Endodermal cell (in vitro differentiated cells): Measurements from ENCODE around the gene NAP1L1. TPM values are rescaled to one million over a fixed set of nuclear protein-coding genes. Genes with fewer than 3 reads are reported as not detected.

Source experiments
- DNase-seq: peaks from one replicate; pipeline ENCODE4 v3.0.0-alpha.2; 2017
- H3K27ac ChIP-seq: 2 replicates; pipeline ENCODE4 v1.5.1; 2013; ENCODE audit warnings: mild to moderate bottlenecking, low read depth, low read length, moderate library complexity
- H3K27me3 ChIP-seq: 2 replicates; pipeline ENCODE4 v1.6.1; 2013; ENCODE audit warnings: mild to moderate bottlenecking, low read length, moderate library complexity; ENCODE audit not compliant: insufficient read depth, control insufficient read depth, poor library complexity, severe bottlenecking
- H3K36me3 ChIP-seq: 2 replicates; pipeline ENCODE4 v1.7.0; 2013; ENCODE audit warnings: mild to moderate bottlenecking, low read length, moderate library complexity; ENCODE audit not compliant: control insufficient read depth, insufficient read depth
- H3K4me1 ChIP-seq: one replicate; pipeline ENCODE4 v1.7.0; 2013; ENCODE audit warnings: low read length; ENCODE audit not compliant: control insufficient read depth, insufficient read depth
- H3K4me3 ChIP-seq: 2 replicates; pipeline ENCODE4 v1.5.1; 2013; ENCODE audit warnings: mild to moderate bottlenecking, low read length, moderate library complexity
- H3K9ac ChIP-seq: 2 replicates; pipeline ENCODE4 v1.6.1; 2013; ENCODE audit warnings: mild to moderate bottlenecking, low read length, moderate library complexity; ENCODE audit not compliant: poor library complexity, severe bottlenecking; ENCODE audit errors: extremely low read depth
- H3K9me3 ChIP-seq: 2 replicates; pipeline ENCODE4 v1.6.1; 2013; ENCODE audit warnings: mild to moderate bottlenecking, low read length, moderate library complexity; ENCODE audit not compliant: control insufficient read depth
- H3K27ac Mint-ChIP-seq: 2 replicates; pipeline ENCODE4 v1.8.0; 2020; ENCODE audit warnings: mixed read lengths
- H3K27me3 Mint-ChIP-seq: 2 replicates; pipeline ENCODE4 v1.8.0; 2021; ENCODE audit warnings: mild to moderate bottlenecking, mixed read lengths; ENCODE audit not compliant: insufficient read depth
- H3K36me3 Mint-ChIP-seq: 2 replicates; pipeline ENCODE4 v1.8.0; 2020; ENCODE audit warnings: low read depth, mixed read lengths
- H3K4me1 Mint-ChIP-seq: 2 replicates; pipeline ENCODE4 v1.8.0; 2020; ENCODE audit warnings: mixed read lengths
- H3K4me3 Mint-ChIP-seq: 2 replicates; pipeline ENCODE4 v1.8.0; 2020; ENCODE audit warnings: mild to moderate bottlenecking, moderate library complexity, mixed read lengths
- H3K9me3 Mint-ChIP-seq: 2 replicates; pipeline ENCODE4 v1.8.0; 2020; ENCODE audit warnings: mild to moderate bottlenecking, mixed read lengths
- CTCF ChIP-seq: fragments of 200-600 bp; sonication (generic); conservative IDR thresholded peaks from 2 replicates; pipeline ENCODE4 v1.5.0; 2021; ENCODE audit warnings: antibody characterized with exemption, mild to moderate bottlenecking
- WGBS, 2 experiments: methylation state at CpG; one replicate each; pipeline versions ENCODE4 v1.1.5 to v1.1.7; 2013; ENCODE audit warnings: missing lambda C conversion rate in 2 of 2, mixed read lengths in 1 of 2; ENCODE audit not compliant: insufficient coverage in 1 of 2, insufficient read length in 1 of 2; 5-methylcytosine and 5-hydroxymethylcytosine counted together
- total RNA-seq, 2 donors: library from RNA; stranded (reverse); fragmentation: NEBNext Ultra II Directional in 1 of 2; extraction: Animal tissue kit (Norgen Biotek cat#: 25700) in 1 of 2; gene quantifications; 2 replicates in 1 of 2; 3 replicates in 1 of 2; pipeline ENCODE4 v1.2.1, GENCODE V29; 2021

The NAP1L1 gene
- total RNA-seq, 2 donors from 2014 or later: 711 to 829 TPM

DNA sequence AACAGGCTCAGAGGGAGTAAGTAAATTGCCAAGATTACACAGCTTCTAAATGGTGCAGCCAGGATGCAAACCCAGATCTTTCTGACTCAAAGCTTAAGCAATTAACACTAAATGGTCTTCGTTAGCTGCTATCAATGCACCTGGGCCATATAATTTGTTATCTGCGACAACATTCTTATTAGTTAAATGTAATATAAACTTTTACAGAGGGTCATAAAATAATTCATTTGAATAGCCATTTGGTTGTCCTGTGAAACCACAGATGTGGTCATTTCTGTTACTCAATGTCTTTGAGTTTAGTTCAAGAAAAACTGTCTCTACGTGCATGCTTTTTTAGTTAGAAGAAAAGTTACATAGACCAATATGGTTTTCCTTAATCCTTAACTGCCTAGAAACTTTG lies 22.1 kb upstream of the NAP1L1 start:
- no peak for TF ChIP-seq CTCF
- Mint-ChIP-seq H3K4me3 (no peak overlapping the region), H3K4me1 (peaks cover 12% of the 10 kb centered on the region), H3K36me3 (no peaks in the 10 kb centered on the region), H3K27me3 (no peaks in the 10 kb centered on the region), H3K27ac (no peak overlapping the region), H3K9me3 (no peaks in the 10 kb centered on the region)
- H3K27me3 ChIP-seq: no peaks in the 10 kb centered on the region
- no peaks in the 10 kb centered on the region for H3K4me1 ChIP-seq
- H3K27ac ChIP-seq: no peak overlapping the region
- H3K36me3 ChIP-seq: no peaks in the 10 kb centered on the region
- DNase-seq: peak; percentile 17
- H3K4me3 ChIP-seq: no peak overlapping the region
- no peak overlapping the region for H3K9ac ChIP-seq
- H3K9me3 ChIP-seq: no peaks in the 10 kb centered on the region
- 88 to 100% methylated on average over 1 to 2 of the region's 3 CpGs for WGBS, 2 experiments

DNA sequence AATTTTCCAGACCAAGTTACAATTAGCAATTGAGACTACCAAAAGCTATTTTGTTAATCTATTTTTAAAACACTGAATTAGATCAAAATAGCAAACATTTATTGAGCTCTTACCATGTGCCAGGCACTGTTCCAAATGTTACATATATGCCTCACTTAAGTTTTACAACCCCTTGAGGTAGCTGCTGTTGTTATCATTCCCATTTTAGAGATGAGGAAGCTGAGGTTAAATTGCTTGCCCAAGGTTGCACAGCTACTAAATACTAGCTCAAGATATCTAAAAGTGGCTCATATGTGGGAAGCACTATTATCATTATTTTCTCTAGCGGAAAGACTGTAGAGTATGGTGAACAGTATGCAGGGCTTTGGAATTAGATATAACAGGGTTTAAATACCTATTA lies 19.5 kb upstream of the NAP1L1 start:
- WGBS, 2 experiments: 100% methylated on average over 1 of the region's 1 CpG; no CpG with 5 or more reads in 1 of the 2 experiments
- no peak for TF ChIP-seq CTCF
- peak; percentile 3 for DNase-seq
- H3K9me3 ChIP-seq: no peaks in the 10 kb centered on the region
- H3K27ac ChIP-seq: no peak overlapping the region
- H3K9ac ChIP-seq: no peak overlapping the region
- no peak overlapping the region for H3K4me3 Mint-ChIP-seq
- H3K4me1 ChIP-seq: peaks cover 4% of the 10 kb centered on the region
- no peak overlapping the region for H3K27ac Mint-ChIP-seq
- no peaks in the 10 kb centered on the region for H3K27me3 ChIP-seq
- H3K36me3 Mint-ChIP-seq: no peaks in the 10 kb centered on the region
- H3K27me3 Mint-ChIP-seq: no peaks in the 10 kb centered on the region
- H3K36me3 ChIP-seq: no peaks in the 10 kb centered on the region
- H3K9me3 Mint-ChIP-seq: no peaks in the 10 kb centered on the region
- peaks cover 14% of the 10 kb centered on the region for H3K4me1 Mint-ChIP-seq
- no peak overlapping the region for H3K4me3 ChIP-seq

DNA sequence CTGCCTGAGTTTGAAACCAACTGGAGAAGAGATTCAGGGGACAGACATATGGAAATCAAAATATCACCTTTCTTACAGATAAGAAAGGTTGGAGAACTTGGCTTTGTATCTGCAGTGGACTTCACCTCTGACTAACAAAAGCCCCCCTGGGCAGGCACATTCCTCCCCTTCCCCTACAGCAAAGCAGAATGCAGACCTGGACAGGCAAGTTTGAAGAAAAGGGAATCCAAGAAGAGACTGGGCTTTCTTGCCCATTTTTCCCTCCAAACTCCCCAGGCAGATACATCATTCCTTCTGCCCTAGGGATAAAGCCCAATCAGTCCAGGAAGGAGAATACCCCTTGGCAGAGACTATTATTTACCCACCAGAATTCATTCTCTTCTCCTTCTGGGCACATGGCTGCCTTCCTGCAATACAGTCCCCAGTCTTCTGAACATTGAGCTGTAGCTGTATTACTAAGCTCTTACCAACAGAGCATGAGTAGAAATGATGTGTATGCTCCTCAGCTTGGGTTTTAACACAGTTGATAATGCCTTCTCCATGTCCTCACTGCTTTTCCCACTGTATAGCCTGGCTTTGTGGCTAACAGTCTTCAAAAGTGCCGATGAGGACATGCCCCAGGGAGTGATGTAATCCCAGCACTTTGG lies 17.4 kb upstream of the NAP1L1 start:
- peaks cover 14% of the 10 kb centered on the region for H3K4me1 Mint-ChIP-seq
- DNase-seq: peak; percentile 83

More for the DNA sequence above, 17.4 kb upstream of the NAP1L1 start:
- Histone ChIP-seq H3K27ac (no peak overlapping the region), H3K36me3 (no peaks in the 10 kb centered on the region), H3K4me1 (peaks cover 4% of the 10 kb centered on the region), H3K4me3 (no peak overlapping the region), H3K9me3 (no peaks in the 10 kb centered on the region), H3K27me3 (no peaks in the 10 kb centered on the region), H3K9ac (no peak overlapping the region)
- TF ChIP-seq CTCF: no peak
- no peak overlapping the region for H3K4me3 Mint-ChIP-seq
- no peaks in the 10 kb centered on the region for H3K27me3 Mint-ChIP-seq
- H3K36me3 Mint-ChIP-seq: no peaks in the 10 kb centered on the region
- 92% methylated on average over 1 of the region's 1 CpG; no CpG with 5 or more reads in 1 of the 2 experiments for WGBS, 2 experiments
- H3K9me3 Mint-ChIP-seq: no peaks in the 10 kb centered on the region
- H3K27ac Mint-ChIP-seq: peak overlapping the region; percentile 72
